ENCODE data around the gene RBM15B.
"Not testable (repeated sequence)": the region's sequence is repeated elsewhere in the genome, so short reads cannot be mapped to it uniquely, and the experiment has no call there.

The RBM15B gene

GRCh38 chr3:51379746-51380455 lies 11.2 kb upstream of the RBM15B start:
- no peak for DNase-seq

GRCh38 chr3:51380601-51381332 lies 10.3 kb upstream of the RBM15B start:
- DNase-seq, result no peak

DNA sequence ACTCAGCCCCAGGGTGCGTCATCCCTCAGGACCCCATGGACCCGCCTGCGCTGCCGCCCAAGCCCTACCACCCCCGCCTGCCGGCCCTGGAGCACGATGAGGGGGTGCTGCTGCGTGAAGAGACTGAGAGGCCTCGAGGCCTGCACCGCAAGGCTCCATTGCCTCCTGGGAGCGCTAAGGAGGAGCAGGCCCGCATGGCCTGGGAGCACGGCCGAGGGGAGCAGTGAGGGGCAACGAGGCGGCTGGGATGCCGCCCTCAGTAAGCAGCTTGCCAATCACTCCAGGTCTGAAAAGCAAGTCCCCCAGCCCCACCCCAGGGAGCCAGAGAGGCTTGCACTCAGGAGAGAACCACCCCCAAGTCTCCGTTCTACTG lies 9.8 kb upstream of the RBM15B start:
- no peak for DNase-seq

DNA sequence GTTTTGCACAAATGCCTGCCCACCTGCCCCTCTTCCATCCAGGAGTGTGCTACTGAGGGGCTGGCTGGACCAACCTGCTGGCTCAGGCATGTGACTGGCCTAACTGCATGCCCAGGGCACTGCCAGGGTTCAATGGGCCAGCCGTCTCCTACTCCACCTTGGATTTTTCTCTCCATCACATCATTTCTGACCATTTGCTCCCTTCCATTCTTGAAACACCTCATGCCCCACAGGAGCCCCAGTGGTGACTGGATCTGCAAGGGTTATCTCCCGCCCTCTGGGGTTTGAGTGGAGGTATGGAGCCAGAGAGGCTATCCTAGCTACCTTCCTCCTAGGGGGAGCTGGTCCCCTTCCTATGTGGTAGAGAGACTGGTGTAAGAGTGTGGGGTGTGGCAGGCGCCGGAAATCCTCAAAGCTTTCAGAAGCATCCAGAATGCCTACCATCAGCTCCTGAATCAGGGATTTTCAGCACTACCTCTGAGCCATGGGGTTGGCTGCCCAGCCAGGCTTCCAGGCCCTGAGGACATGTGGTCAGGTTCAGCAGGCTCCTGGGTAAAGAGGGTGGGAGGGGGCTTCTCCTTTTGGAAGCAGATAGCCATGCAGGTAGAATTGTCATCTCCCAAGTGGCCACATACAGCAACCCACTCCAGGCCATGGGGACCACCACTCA lies 8.9 kb upstream of the RBM15B start:
- DNase-seq, result no peak

- no peak for DNase-seq
Observed at GRCh38 chr3:51382947-51383578, 8.0 kb upstream of the RBM15B start.

DNA sequence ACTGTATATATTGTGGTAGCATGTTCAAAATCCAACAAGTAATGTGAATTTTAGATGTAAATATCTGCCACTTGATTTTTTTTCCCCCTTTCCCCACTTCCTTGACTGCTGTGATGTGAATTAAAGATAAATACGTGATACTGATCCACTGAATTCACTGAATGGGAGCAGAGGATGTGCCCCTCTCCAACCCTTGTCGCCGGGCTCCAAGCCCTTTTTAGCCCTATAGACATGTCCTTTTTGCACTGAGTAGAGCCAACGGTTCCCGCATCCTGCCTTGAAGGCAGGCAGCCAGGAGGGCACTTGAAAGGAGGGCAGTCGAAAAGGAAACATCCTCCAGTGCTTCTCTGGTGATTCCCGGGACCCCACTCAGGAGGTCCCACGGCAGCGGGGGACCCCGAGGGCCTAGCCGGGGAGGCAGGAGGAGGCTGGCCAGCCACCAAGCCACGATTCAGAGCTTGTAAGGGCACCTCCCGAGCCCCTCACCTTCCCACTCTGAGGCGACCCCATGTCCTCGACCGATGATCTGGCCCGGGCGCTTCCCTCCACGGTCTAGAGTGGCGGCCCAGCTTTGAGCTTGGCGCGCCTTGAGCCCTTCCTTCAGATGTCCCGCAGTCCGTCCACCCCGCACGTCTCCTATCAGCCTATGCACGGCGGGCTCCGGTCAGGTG lies 6.9 kb upstream of the RBM15B start:
- peak; percentile 18 for DNase-seq

DNA sequence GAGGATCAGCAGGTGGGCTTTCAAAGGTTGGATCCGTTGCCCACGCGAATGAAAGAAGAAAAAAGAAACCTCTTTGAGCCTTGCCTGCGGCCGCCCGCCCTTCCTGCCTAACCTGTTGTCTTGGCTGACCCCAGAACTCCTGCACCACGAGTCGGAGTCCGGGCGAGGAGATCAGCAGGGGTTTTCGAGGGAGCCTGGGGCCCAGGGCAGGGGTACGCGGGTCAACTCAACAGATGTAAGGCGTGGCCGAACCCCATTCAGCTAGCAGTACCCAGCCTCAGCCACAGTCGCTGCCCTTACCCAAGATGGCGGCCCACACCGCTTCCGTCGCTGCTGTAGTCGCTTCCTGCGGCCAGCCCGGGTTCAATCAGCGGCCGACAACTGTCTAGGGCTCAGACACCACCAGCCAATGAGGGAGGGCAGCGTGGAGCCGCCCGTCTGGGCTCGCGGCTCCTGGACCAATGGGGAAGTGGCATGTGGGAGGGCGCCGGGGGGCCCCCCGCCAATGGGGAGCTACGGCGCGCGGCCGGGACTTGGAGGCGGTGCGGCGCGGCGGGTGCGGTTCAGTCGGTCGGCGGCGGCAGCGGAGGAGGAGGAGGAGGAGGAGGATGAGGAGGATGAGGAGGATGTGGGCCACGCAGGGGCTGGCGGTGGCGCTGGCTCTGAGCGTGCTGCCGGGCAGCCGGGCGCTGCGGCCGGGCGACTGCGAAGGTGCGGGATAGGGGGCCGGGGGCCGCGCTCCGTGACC lies 6.2 kb upstream of the RBM15B start, which contains the start of gene MANF:
Gene MANF, plus strand, starts transcription at position 566 of the 748 bp plus-strand sequence. Its CDS starts 52 bp downstream, at position 618.
- DNase-seq, result peak; percentile 95

DNA sequence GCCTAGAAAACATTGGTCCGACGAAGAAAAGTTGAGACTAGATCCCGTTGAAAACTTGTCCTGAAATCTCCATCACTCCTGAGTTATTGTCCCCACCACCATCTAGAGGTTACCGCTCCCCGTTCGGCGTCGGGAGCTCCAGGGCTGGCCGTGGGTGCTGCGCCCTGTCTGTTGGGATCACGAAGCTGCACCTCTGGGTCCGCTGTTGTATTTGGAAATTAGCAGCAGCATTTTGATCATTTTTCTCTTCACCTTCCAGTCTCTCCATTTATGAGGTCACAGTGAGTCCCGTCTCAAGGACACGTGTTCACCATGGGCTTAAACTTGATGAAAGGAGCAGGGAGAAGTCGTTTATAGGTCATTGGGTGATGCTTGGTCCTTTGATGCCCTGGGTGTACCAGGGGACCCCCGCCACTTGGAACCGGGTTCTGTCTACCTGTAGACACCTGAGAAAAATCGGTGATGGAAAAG lies 5.4 kb upstream of the RBM15B start:
- no peak for DNase-seq

DNA sequence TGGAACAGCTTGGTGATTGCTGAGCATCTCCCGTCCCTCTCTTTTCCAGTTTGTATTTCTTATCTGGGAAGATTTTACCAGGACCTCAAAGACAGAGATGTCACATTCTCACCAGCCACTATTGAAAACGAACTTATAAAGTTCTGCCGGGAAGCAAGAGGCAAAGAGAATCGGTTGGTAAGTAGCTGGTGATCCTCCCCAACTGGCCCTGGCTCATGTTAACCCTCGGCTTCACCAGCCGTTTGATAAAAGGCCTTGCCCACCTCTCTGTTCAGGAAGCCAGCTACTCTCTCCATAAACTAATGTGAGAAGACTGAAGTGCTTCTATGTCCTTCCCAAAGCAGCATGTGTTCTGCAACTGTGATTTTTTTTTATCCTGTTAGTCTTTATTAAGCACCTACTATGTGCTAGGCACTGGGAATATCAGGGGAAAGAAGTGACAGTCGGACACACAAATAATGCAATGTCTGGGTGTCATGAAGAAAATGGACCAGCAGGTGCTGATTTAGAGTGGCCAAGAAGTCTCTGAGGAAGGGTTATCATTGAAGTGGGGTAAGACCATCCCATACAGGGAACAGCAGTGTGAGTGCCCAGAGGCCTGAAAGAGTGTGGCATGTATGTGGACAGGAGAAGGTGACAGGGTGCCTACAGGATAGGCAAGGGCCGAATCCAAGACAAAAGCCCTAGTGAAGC lies 4.8 kb upstream of the RBM15B start:
- no peak for DNase-seq

- no peak for DNase-seq
Observed at GRCh38 chr3:51386852-51387229, 4.2 kb upstream of the RBM15B start.

- not testable (repeated sequence) for DNase-seq
Observed at GRCh38 chr3:51387281-51387680, 3.8 kb upstream of the RBM15B start.

DNA sequence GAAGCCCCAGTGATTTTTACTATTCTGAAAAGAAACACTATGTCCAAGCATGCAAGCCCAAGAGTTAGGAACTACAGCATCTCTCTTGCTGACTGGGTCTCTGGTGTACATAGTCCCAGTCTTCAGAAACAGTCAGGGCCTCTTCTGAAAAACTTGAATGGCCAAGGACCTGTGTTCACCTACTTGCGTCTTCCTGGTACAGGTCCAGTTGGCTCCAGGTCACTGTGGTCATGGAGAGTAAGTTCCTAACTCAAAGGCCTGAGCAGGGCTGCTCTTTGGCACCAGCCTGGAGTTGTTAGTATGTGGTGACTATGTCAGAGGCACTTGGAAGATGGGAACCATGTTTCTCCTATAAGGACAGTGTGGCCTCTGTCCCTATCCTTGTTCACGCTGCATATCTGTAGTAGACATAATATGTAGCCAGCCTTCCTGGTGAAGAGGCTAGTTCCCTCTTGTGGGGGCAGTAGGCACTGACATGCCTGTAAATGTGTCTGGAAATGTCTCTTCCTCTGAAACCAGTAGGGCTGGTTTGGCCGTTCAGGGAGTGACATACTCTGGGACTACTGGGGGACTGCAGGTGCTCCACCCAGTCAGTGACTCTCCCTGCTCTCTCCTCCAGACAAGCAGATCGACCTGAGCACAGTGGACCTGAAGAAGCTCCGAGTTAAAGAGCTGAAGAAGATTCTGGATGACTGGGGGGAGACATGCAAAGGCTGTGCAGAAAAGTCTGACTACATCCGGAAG lies 2.6 kb upstream of the RBM15B start:
- DNase-seq, result no peak

DNA sequence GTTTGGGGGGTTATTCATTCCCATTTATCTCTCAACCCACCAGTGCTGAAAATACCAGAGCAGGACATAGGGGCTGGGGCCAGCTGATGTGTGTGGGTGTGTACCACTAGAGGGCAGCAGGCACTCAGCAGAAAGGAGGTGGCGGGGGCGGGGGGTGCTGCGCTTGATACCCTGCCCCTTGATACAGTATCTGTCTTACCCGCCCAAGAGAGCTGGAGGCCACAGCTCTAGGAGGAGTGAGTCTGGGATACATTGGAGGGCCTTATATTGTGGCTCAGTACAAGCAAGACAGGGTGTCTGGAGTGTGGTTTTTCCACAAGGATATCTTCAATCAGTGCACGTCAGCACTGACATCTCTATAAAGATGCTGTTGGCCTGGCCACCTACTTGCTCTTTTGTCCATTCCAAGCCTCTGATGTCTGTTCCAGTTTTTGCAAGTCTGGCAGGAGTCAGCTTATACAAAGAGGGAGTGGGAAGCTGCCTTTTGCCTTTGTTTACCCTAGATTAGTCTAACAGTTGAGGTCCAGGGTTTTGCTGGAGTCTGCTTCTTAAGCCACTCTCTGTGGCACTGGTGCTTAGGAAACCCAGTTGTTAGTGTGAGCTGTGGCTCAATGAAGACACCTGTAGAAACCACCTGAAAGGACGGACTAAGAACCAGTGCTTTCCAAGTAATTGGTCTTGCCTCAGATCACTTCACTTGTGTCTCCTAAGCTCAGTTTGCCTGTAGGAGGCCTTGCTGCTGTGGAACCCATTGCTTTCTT lies 1.5 kb upstream of the RBM15B start:
- peak; percentile 48 for DNase-seq

DNA sequence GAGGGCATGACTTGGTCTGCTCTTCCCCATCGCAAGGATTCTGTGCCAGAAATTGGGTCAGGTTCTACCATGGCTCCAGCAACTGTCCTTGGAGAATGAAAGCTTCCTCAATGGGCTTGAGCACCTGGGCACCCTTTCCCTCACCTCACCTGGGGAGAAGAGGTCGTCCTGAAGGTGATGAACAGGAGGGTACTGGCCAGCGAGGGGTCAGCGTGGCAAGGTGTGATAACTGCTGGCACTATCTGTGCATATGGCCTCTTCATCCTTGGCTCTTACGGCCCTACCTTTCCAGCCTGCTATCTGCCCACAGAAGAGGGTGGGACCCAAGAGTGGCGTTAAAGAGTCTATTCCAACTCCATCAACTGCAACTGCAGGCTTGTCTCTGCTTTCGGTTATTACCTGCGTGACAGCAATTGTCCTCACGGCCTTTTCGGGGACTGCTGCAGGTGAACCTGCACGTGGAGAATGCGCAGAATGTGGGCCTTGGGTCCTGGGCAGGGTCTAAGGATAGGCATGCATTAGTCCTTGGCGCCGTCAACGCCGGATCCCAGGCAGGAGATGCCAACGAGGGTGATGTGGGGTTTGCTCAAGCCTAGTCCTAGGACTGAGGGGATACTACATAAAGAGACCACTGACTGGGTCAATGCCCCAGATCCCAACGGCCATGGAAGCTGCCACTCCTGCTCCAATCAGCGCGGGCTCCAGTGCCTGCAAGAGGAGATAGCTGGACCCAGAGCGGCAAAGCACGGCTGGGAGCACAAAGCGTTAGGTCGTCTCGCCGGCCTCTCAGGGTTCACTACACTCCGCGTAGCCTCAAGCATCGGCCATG lies 625 bp upstream of the RBM15B start:
- peak; percentile 24 for DNase-seq

- peak; percentile 52 for DNase-seq
Observed at GRCh38 chr3:51391566-51392354, 675 bp downstream of the RBM15B start.

- no peak for DNase-seq
Observed at GRCh38 chr3:51392355-51393133, 1.5 kb downstream of the RBM15B start.

DNA sequence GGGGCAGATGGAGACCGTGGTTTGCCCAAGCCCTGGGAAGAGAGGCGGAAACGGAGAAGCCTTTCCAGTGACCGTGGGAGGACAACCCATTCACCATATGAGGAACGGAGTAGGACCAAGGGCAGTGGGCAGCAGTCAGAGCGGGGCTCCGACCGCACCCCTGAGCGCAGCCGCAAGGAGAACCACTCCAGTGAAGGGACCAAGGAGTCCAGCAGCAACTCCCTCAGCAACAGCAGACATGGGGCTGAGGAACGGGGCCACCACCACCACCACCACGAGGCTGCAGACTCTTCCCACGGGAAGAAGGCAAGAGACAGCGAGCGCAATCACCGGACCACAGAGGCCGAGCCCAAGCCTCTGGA lies 2.0 kb downstream of the RBM15B start:
- DNase-seq, result no peak

Data from stimulated activated CD4-positive, alpha-beta T cell treated with anti-CD3 and anti-CD28 coated beads, Interleukin-4, amount 100 ng/mL, for 1 hour (primary cell).